HG02852 (cell line): Measurements from ENCODE around the gene ZNF10.

ENCODE experiments used
- ATAC-seq: cut with Tn5 transposase; IDR thresholded peaks from one replicate; pipeline ENCODE4 v1.9.1; 2021; ENCODE audit warnings: mild to moderate bottlenecking, moderate library complexity; ENCODE audit not compliant: unreplicated experiment

ZNF10 gene

GRCh38 chr12:133192847-133193246, 62.4 kb downstream of the ZNF10 start:
- no peak for ATAC-seq

- no peak for ATAC-seq
Observed at GRCh38 chr12:133201888-133202287, 71.5 kb downstream of the ZNF10 start.

- ATAC-seq, result no peak
Observed at GRCh38 chr12:133202493-133203343, 72.3 kb downstream of the ZNF10 start.

GRCh38 chr12:133203344-133204263, 73.2 kb downstream of the ZNF10 start:
- ATAC-seq, result no peak

- ATAC-seq, result no peak
Observed at GRCh38 chr12:133204264-133204603, 73.8 kb downstream of the ZNF10 start.

- ATAC-seq, result no peak
Observed at GRCh38 chr12:133206390-133206789, 76.0 kb downstream of the ZNF10 start.
